OCI-LY1 (cell line): ENCODE results near the gene CCDC70.

Experiments
- H2AFZ ChIP-seq: fragments of 200-600 bp; sonication (generic), shearing (Covaris generic); 2 replicates; pipeline ENCODE4 v1.6.0; 2014; ENCODE audit warnings: antibody characterized with exemption, mild to moderate bottlenecking, low read length
- H3F3A ChIP-seq: fragments of 200-600 bp; sonication (generic), shearing (Covaris generic); 2 replicates; pipeline ENCODE4 v1.6.0; 2014; ENCODE audit warnings: mild to moderate bottlenecking, antibody characterized with exemption, low read length, moderate library complexity; ENCODE audit not compliant: insufficient read depth
- H3K27ac ChIP-seq: fragments of 200-600 bp; sonication (generic); 2 replicates; pipeline ENCODE4 v1.5.1; 2014; ENCODE audit warnings: low read length, mixed run types, mild to moderate bottlenecking, low read depth; ENCODE audit not compliant: poor library complexity, severe bottlenecking
- H3K27me3 ChIP-seq: fragments of 200-600 bp; sonication (generic); 2 replicates; pipeline ENCODE4 v1.6.0; 2014; ENCODE audit warnings: antibody characterized with exemption, mild to moderate bottlenecking, low read length, moderate library complexity; ENCODE audit not compliant: insufficient read depth
- H3K36me3 ChIP-seq: fragments of 200-600 bp; sonication (generic); 2 replicates; pipeline ENCODE4 v1.6.1; 2014; ENCODE audit warnings: mild to moderate bottlenecking, antibody characterized with exemption, low read length, moderate library complexity, mixed read lengths; ENCODE audit not compliant: insufficient read depth
- H3K4me1 ChIP-seq: fragments of 200-600 bp; sonication (generic); 2 replicates; pipeline ENCODE4 v1.5.1; 2014; ENCODE audit warnings: mild to moderate bottlenecking, low read length, moderate library complexity; ENCODE audit not compliant: insufficient read depth, severe bottlenecking
- H3K4me2 ChIP-seq: fragments of 200-600 bp; sonication (generic), shearing (Covaris generic); 2 replicates; pipeline ENCODE4 v1.6.1; 2014; ENCODE audit warnings: low read length
- H3K4me3 ChIP-seq: fragments of 200-600 bp; sonication (generic); 2 replicates; pipeline ENCODE4 v1.5.1; 2014; ENCODE audit warnings: low read length, low read depth, mild to moderate bottlenecking, mixed read lengths; ENCODE audit not compliant: poor library complexity, severe bottlenecking
- H3K79me2 ChIP-seq: fragments of 200-600 bp; shearing (Covaris generic); 2 replicates; pipeline ENCODE4 v1.6.1; 2016; ENCODE audit warnings: mixed run types, low read length, mixed read lengths; ENCODE audit not compliant: insufficient read depth
- H3K9ac ChIP-seq: fragments of 200-600 bp; sonication (generic), shearing (Covaris generic); 2 replicates; pipeline ENCODE4 v1.6.1; 2014; ENCODE audit warnings: mild to moderate bottlenecking, low read length, mixed read lengths
- H3K9me2 ChIP-seq: fragments of 200-600 bp; sonication (generic), shearing (Covaris generic); 2 replicates; pipeline ENCODE4 v1.6.1; 2014; ENCODE audit warnings: low read depth, mild to moderate bottlenecking, low read length, mixed read lengths
- H3K9me3 ChIP-seq: fragments of 200-600 bp; shearing (Covaris generic); 2 replicates; pipeline ENCODE4 v1.6.1; 2014; ENCODE audit warnings: low read length, mixed read lengths
- H4K20me1 ChIP-seq: fragments of 200-600 bp; sonication (generic), shearing (Covaris generic); 2 replicates; pipeline ENCODE4 v1.6.0; 2016; ENCODE audit warnings: mild to moderate bottlenecking, low read length; ENCODE audit not compliant: insufficient read depth
- EZH2 ChIP-seq: fragments of 200-600 bp; sonication (generic), shearing (Covaris generic); IDR thresholded peaks from 2 replicates; pipeline ENCODE4 v1.8.0; 2017; ENCODE audit warnings: borderline replicate concordance, mixed run types, mild to moderate bottlenecking, antibody characterized with exemption, low read length, moderate library complexity, mixed read lengths
- TF ChIP-seq, protein P1 (sequence below): fragments of 200-600 bp; sonication (generic), shearing (Covaris generic); IDR thresholded peaks from 2 replicates; pipeline ENCODE4 v1.5.1; 2017; ENCODE audit warnings: mild to moderate bottlenecking, antibody characterized with exemption, low read length, moderate library complexity, mixed read lengths

CCDC70 gene

DNA sequence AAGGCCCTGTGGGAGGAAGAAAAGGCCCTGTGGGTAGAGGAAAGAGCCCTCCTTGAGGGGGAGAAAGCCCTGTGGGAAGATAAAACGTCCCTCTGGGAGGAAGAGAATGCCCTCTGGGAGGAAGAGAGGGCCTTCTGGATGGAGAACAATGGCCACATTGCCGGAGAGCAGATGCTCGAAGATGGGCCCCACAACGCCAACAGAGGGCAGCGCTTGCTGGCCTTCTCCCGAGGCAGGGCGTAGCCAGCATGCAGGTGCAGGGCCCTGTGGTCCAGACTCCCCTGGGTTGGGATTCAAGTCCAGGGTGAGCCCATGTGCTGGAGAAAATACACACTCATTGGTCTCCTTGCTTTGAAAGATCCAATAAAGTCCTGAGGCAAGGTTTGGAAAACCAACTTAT, 4.1 kb downstream of the CCDC70 start:
- Histone ChIP-seq H3K27me3 (no peaks in the 10 kb centered on the region; the same call in 1 of the 2 replicates), H3F3A (no peaks in the 10 kb centered on the region), H3K9me2 (no peaks in the 10 kb centered on the region), H3K4me2 (no peak overlapping the region), H3K36me3 (no peaks in the 10 kb centered on the region), H3K9me3 (no peaks in the 10 kb centered on the region), H3K4me3 (no peak overlapping the region), H3K27ac (no peak overlapping the region), H3K4me1 (no peaks in the 10 kb centered on the region), H2AFZ (no peak overlapping the region), H3K9ac (no peak overlapping the region), H3K79me2 (no peaks in the 10 kb centered on the region), H4K20me1 (no peaks in the 10 kb centered on the region)
- TF ChIP-seq, protein P1, sequence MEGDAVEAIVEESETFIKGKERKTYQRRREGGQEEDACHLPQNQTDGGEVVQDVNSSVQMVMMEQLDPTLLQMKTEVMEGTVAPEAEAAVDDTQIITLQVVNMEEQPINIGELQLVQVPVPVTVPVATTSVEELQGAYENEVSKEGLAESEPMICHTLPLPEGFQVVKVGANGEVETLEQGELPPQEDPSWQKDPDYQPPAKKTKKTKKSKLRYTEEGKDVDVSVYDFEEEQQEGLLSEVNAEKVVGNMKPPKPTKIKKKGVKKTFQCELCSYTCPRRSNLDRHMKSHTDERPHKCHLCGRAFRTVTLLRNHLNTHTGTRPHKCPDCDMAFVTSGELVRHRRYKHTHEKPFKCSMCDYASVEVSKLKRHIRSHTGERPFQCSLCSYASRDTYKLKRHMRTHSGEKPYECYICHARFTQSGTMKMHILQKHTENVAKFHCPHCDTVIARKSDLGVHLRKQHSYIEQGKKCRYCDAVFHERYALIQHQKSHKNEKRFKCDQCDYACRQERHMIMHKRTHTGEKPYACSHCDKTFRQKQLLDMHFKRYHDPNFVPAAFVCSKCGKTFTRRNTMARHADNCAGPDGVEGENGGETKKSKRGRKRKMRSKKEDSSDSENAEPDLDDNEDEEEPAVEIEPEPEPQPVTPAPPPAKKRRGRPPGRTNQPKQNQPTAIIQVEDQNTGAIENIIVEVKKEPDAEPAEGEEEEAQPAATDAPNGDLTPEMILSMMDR: no peak
- TF ChIP-seq EZH2: no peak

DNA sequence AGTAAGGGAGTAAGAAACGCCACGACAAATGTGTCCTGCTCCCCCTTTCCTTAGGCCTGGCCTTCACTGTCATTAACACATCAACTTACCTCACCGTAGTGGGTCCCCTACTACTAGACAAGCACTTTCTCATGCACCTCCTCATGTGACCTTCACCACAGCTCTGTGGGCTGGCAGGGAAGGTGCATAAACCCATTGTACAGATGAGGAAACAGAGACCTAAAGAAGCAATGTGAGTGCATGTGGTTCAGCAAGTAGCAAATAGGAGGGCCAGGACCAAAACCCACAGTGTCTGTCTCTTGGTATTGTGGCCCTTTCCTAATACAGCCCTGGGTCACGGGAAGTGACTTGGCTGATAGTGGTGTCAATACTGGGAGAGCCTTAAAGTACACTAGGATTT, 5.3 kb downstream of the CCDC70 start:
- Histone ChIP-seq H3K36me3 (no peaks in the 10 kb centered on the region), H3K27me3 (no peaks in the 10 kb centered on the region; the same call in 1 of the 2 replicates), H3K9me2 (no peaks in the 10 kb centered on the region), H2AFZ (no peak overlapping the region), H3K27ac (no peak overlapping the region), H4K20me1 (no peaks in the 10 kb centered on the region), H3K9ac (no peak overlapping the region), H3K79me2 (no peaks in the 10 kb centered on the region), H3K4me1 (no peaks in the 10 kb centered on the region), H3K4me3 (no peak overlapping the region), H3K4me2 (no peak overlapping the region), H3K9me3 (no peaks in the 10 kb centered on the region), H3F3A (no peaks in the 10 kb centered on the region)
- TF ChIP-seq EZH2: no peak
- TF ChIP-seq, protein P1: no peak

DNA sequence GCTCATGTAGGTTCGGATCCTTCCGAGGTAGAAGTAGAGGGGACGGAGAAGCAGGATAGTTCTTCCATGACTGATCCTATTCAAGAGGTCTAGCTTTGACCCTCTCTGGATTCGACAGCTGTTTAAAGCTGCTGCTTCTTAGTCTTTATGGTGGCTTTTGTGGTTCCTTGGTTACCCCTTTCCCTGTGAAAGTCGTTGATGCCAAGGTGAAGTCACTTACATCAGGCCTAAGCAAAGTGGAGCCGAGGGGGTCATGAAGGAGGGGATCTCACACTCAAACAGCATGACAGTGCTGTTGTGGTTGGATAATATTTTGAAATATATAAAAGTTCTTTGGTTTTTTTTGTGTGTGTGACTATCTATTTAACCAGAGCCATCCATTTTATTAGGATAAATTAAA, 8.1 kb downstream of the CCDC70 start:
- Histone ChIP-seq H3K9ac (no peak overlapping the region), H3K27me3 (no peaks in the 10 kb centered on the region; the same call in 1 of the 2 replicates), H4K20me1 (no peaks in the 10 kb centered on the region), H3K4me2 (no peak overlapping the region), H3K79me2 (no peaks in the 10 kb centered on the region), H3K36me3 (no peaks in the 10 kb centered on the region), H3K27ac (no peak overlapping the region), H3K4me3 (no peak overlapping the region), H3K4me1 (no peaks in the 10 kb centered on the region), H3F3A (no peaks in the 10 kb centered on the region), H3K9me2 (no peaks in the 10 kb centered on the region), H2AFZ (no peak overlapping the region), H3K9me3 (no peaks in the 10 kb centered on the region)
- TF ChIP-seq EZH2: no peak
- TF ChIP-seq, protein P1: no peak
